ENCODE results near the gene C16orf54.
A peak's percentile ranks its signal among the peaks of the same experiment; 100 is the strongest.
"Not testable (repeated sequence)": the region's sequence is repeated elsewhere in the genome, so short reads cannot be mapped to it uniquely, and the experiment has no call there.

C16orf54 gene, protein sequence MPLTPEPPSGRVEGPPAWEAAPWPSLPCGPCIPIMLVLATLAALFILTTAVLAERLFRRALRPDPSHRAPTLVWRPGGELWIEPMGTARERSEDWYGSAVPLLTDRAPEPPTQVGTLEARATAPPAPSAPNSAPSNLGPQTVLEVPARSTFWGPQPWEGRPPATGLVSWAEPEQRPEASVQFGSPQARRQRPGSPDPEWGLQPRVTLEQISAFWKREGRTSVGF

DNA sequence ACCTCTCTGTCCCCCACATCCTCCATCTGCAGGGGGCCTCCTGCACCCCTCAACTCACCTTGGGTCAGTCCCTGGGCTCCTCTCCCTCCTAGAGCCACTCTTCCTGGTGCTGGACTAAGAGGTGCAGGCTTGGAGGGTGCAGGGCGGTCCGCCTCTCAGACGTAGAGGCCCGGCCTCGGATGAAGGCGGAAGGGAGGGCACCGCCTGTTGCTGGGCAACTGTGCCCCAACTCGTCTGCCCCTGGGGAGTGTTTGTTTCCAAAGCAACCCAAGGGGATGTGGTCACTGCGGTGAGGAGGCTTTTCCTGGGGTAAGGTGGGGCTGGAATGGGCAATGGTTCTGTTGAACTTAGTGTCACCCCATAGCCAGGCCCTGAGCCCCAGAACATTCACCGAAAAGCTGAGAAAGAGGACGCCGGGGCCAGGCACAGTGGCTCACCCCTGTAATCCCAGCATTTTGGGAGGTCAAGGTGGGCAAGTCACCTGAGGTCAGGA lies at the start of gene C16orf54:
C16orf54 (minus strand) TSS at position 138 of the 493 bp plus-strand sequence. CDS start 1,039 bp downstream, outside the sequence.
- DNase-seq: peak; percentile 86

GRCh38 chr16:29794231-29794710 lies 48.5 kb upstream of the C16orf54 start:
- DNase-seq: no peak

- DNase-seq: not testable (repeated sequence)
Observed at GRCh38 chr16:29793153-29793552, 47.4 kb upstream of the C16orf54 start.

GRCh38 chr16:29791845-29792807 lies 46.3 kb upstream of the C16orf54 start:
- no peak for DNase-seq

GRCh38 chr16:29790949-29791844 lies 45.4 kb upstream of the C16orf54 start:
- no peak for DNase-seq

DNA sequence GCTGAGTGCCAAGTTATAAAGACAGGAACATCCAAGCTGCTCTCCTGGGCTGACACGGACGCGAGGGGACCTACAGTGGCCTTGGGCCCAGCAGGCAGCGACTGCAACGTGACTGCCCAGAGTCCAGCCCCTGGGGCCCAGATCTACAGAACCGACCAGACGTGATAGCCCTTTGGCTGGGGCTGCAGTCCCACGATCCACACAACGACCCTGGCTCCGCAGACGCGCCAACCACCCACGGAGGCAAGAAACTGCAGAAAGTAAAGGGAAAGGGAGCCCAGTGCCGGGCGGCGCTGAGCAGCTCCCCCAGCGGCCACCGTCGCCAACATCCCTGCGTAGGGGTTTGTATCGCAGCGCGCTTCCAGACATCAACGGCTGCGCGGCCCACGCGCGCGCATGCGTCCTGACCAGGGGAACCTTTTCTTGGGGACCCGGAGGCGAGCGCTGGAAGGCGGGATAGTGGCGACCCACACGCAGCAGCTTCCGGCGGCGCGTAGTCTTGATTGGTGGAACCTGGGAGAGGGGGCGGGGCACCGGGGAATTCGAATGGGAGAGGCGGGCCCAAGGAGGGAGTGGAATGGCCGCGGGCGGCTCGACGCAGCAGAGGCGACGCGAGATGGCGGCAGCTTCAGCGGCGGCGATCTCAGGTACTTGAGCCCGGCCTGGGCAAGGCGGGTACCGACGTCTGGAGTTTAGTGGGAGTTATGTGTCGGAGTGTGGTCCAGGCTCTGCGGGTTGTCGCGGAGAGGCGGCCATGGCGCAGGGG lies 44.6 kb upstream of the C16orf54 start, which contains the start of gene KIF22:
KIF22 (plus strand) TSS at position 569 of the 766 bp plus-strand sequence; CDS start at position 578, 9 bp downstream.
- DNase-seq: peak; percentile 100

DNA sequence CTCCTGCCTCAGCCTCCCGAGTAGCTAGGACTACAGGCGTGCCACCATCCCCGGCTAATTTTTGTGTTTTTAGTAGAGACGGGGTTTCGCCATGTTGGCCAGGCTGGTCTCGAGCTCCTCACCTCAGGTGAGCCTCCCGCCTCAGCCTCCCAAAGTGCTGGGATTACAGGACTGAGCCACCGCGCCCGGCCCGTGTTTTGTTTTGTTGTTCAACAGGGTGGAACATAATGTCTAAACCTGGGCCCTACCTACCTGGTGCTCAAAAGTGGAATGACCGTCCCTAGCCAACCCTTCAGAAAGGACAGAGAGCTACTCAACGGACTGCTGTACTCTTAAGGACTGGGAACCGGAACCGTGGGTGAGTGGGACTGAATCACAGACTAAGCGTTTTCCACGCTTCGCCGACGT lies 44.0 kb upstream of the C16orf54 start:
- no peak for DNase-seq

DNA sequence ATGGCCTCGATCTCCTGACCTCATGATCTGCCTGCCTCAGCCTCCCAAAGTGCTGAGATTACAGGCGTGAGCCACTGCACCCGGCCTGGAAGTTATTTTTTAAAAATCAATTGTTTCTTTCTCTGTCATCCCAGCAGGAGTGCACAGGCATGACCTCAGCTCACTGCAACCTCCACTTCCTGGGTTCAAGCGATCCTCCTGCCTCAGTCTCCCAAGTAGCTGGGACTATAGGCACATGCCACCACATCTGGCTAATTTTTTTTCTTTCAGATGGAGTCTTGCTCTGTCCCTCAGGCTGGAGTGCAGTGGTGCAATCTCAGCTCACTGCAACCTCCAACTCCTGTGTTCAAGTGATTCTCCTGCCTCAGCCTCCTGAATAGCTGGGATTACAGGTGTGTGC lies 41.4 kb upstream of the C16orf54 start:
- DNase-seq: not testable (repeated sequence)

- peak; percentile 73 for DNase-seq
Observed at GRCh38 chr16:29784901-29785500, 39.2 kb upstream of the C16orf54 start.

GRCh38 chr16:29784157-29784556 lies 38.4 kb upstream of the C16orf54 start:
- DNase-seq: peak; percentile 41

GRCh38 chr16:29783094-29783953 lies 37.5 kb upstream of the C16orf54 start:
- DNase-seq: not testable (repeated sequence)

DNA sequence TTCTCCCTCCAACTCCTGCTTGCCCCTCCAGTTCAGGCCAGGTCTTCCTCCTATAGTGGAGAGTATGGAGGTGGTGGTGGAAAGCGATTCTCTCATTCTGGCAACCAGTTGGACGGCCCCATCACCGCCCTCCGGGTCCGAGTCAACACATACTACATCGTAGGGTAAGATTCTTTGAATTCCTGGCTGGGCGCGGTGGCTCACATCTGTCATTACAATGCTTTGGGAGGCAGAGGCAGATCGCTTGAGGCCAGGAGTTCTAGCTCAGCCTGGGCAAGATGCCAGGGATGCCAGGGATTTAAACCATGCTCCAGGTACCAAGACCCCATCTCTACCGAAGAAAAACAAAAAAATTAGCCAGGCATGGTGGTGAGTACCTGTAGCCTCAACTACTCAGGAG lies 33.7 kb upstream of the C16orf54 start:
- DNase-seq: no peak

- DNase-seq: no peak
Observed at GRCh38 chr16:29777576-29778350, 32.0 kb upstream of the C16orf54 start, which contains the start of gene ZG16. Gene ZG16 (plus strand): TSS chr16:29778256. CDS start chr16:29779267, 1,011 bp downstream.

DNA sequence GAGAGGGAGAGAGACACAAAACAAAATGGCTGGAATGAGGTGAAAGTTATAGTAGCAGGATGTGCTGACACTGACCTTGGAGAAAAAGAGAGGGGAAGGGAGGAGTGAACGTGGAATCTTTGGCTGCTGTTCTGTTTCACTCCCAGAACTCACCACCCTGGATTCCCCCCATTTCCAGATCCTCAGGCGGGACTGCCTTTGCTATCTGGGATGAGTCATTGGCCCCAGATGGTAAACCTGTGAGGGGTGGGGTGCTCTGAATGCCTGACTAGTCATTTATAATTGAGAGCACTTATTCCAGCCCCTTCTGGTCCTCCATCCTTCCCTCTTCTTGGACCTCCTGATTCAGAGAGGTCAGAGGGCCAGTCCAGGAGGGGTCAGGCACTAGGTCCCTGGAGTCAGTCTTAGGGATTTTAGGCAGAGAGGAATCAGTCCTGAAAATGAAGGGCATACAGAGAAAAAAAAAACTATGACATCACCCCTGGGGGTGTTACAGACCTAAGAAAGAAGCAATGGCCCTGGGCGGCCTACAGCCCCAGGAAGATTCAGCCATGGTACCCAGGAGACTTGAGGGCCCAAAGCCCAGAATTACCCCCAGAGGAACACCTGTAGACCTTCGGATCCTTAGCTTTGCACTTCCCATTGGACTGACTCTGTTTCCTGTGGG lies 30.1 kb upstream of the C16orf54 start:
- DNase-seq: no peak

- no peak for DNase-seq
Observed at GRCh38 chr16:29774730-29775129, 28.9 kb upstream of the C16orf54 start.

GRCh38 chr16:29772330-29772729 lies 26.5 kb upstream of the C16orf54 start:
- DNase-seq: not testable (repeated sequence)

- no peak for DNase-seq
Observed at GRCh38 chr16:29770250-29770929, 24.6 kb upstream of the C16orf54 start.

DNA sequence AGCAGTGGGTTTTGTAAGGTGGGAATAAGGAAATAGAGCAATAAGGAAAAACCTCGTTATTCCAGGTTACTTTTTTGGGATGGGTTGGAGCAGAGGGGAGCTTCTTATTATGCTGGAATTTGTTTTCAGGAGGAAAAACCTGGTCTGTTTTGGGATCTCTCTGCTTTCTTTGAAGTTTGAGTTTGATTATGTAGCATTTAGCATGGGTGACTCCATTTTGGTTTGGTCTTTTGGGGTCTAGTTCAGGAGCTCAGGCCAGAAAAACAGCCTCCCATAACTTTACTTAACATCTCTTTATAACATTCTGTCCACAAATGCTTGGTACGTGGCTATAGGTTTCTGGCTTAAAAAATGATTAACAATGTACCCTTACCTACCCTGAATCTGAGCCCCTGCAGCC lies 23.7 kb upstream of the C16orf54 start:
- no peak for DNase-seq

All from stimulated activated naive CD4-positive, alpha-beta T cell treated with Interleukin-2 at 50 U/mL for 16 hours (primary cell).